SU-DHL-6 (cell line): ENCODE data around the gene HSD11B2.

Experiments
- CTCF ChIP-seq: fragments of 200-600 bp; sonication (generic); IDR thresholded peaks from one replicate; pipeline ENCODE4 v1.5.1; 2017; ENCODE audit warnings: antibody characterized with exemption, mild to moderate bottlenecking, low read length, moderate library complexity; ENCODE audit not compliant: insufficient read depth, poor library complexity, severe bottlenecking
- EZH2phosphoT487 ChIP-seq: fragments of 200-600 bp; sonication (generic), shearing (Covaris generic); conservative IDR thresholded peaks from 2 replicates; pipeline ENCODE4 v1.6.1; 2018; ENCODE audit warnings: mild to moderate bottlenecking, antibody characterized with exemption, low read length, moderate library complexity, mixed read lengths

- TF ChIP-seq CTCF (no peak), EZH2phosphoT487 (no peak; the same call in 1 of the 2 replicates)
Measured at GRCh38 chr16:67430977-67431774, at the start of gene HSD11B2.
